Chondrocyte (in vitro differentiated cells): ENCODE results near the gene OGFRL1. TPM values are rescaled to one million over a fixed set of nuclear protein-coding genes. Genes with fewer than 3 reads are reported as not detected.

Source experiments
- DNase-seq: peaks from one replicate; pipeline ENCODE4 v3.0.0; 2021; ENCODE audit warnings: mixed read lengths, low spot score
- H3K27ac Mint-ChIP-seq: one replicate; pipeline ENCODE4 v1.8.0; 2021; ENCODE audit warnings: mild to moderate bottlenecking, moderate library complexity, mixed read lengths; ENCODE audit not compliant: unreplicated experiment
- H3K27me3 Mint-ChIP-seq: 2 replicates; pipeline ENCODE4 v1.8.0; 2021; ENCODE audit warnings: low read depth, mixed read lengths
- H3K36me3 Mint-ChIP-seq: 2 replicates; pipeline ENCODE4 v1.8.0; 2021; ENCODE audit warnings: low read depth, mixed read lengths
- H3K4me1 Mint-ChIP-seq: 2 replicates; pipeline ENCODE4 v1.8.0; 2021; ENCODE audit warnings: low read depth, mild to moderate bottlenecking, mixed read lengths
- H3K4me3 Mint-ChIP-seq: one replicate; pipeline ENCODE4 v1.8.0; 2021; ENCODE audit warnings: mild to moderate bottlenecking, moderate library complexity, mixed read lengths; ENCODE audit not compliant: unreplicated experiment
- H3K9me3 Mint-ChIP-seq: 2 replicates; pipeline ENCODE4 v1.8.0; 2021; ENCODE audit warnings: low read depth, mixed read lengths
- CTCF ChIP-seq: fragments of 200-600 bp; sonication (generic); IDR thresholded peaks from 2 replicates; pipeline ENCODE4 v1.5.0; 2021; ENCODE audit warnings: antibody characterized with exemption, mild to moderate bottlenecking, moderate library complexity
- total RNA-seq: library from RNA; stranded (reverse); gene quantifications from 3 replicates; pipeline ENCODE4 v1.2.1, GENCODE V29; 2021

The OGFRL1 gene
- total RNA-seq, 1 donor from 2014 or later: 6.5 TPM

GRCh38 chr6:71332012-71332411 is 43.4 kb downstream of the OGFRL1 start:
- Mint-ChIP-seq H3K27ac (no peak overlapping the region), H3K9me3 (peaks cover 7% of the 10 kb centered on the region), H3K27me3 (no peaks in the 10 kb centered on the region), H3K4me3 (no peak overlapping the region), H3K4me1 (peaks cover 11% of the 10 kb centered on the region), H3K36me3 (no peaks in the 10 kb centered on the region)
- DNase-seq: no peak
- no peak for TF ChIP-seq CTCF

GRCh38 chr6:71333050-71333449 is 44.4 kb downstream of the OGFRL1 start:
- Mint-ChIP-seq H3K27me3 (no peaks in the 10 kb centered on the region), H3K4me1 (peaks cover 11% of the 10 kb centered on the region), H3K36me3 (no peaks in the 10 kb centered on the region), H3K4me3 (no peak overlapping the region), H3K27ac (no peak overlapping the region), H3K9me3 (peaks cover 7% of the 10 kb centered on the region)
- DNase-seq: no peak
- no peak for TF ChIP-seq CTCF

GRCh38 chr6:71333697-71334096 is 45.1 kb downstream of the OGFRL1 start:
- Mint-ChIP-seq H3K36me3 (no peaks in the 10 kb centered on the region), H3K27ac (peak overlapping the region; percentile 68), H3K9me3 (peaks cover 7% of the 10 kb centered on the region), H3K4me3 (no peak overlapping the region), H3K27me3 (no peaks in the 10 kb centered on the region), H3K4me1 (peaks cover 11% of the 10 kb centered on the region)
- no peak for TF ChIP-seq CTCF
- DNase-seq: no peak

- Mint-ChIP-seq H3K27ac (no peak overlapping the region), H3K36me3 (no peaks in the 10 kb centered on the region), H3K27me3 (no peaks in the 10 kb centered on the region), H3K4me1 (peaks cover 11% of the 10 kb centered on the region), H3K9me3 (peaks cover 7% of the 10 kb centered on the region), H3K4me3 (no peak overlapping the region)
- no peak for DNase-seq
- TF ChIP-seq CTCF: no peak
Measured at GRCh38 chr6:71334768-71335167, 46.2 kb downstream of the OGFRL1 start.

GRCh38 chr6:71335544-71335943 is 46.9 kb downstream of the OGFRL1 start:
- H3K27me3 Mint-ChIP-seq: no peaks in the 10 kb centered on the region
- no peak for DNase-seq
- H3K27ac Mint-ChIP-seq: no peak overlapping the region
- peaks cover 7% of the 10 kb centered on the region for H3K9me3 Mint-ChIP-seq
- no peak overlapping the region for H3K4me3 Mint-ChIP-seq
- H3K36me3 Mint-ChIP-seq: no peaks in the 10 kb centered on the region
- H3K4me1 Mint-ChIP-seq: peaks cover 11% of the 10 kb centered on the region
- TF ChIP-seq CTCF: no peak
